ENCODE data around the gene XPO1. TPM values are rescaled to one million over a fixed set of nuclear protein-coding genes. Genes with fewer than 3 reads are reported as not detected.
A peak's percentile ranks its signal among the peaks of the same experiment; 100 is the strongest.

XPO1 gene
- total RNA-seq, 2 donors from 2014 or later, result 264 to 315 TPM

DNA sequence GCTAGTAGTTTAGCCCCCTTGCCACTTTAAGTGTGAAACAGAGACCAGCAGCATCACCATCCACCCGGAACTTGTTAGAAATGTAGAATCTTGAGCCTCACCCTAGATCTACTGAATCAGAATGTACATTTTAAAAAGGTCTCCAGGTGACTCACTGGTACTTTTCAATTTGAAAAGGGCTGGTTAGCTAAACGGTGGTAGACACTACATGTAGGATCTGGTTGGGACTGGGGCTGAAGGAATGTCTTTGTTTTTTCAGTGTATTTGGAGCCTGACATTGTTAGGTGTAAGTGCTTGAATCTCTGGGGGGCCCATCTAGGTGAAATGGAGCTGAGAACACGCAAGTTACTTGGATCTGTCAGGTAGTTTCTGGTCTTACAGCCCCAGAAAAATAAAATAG is 44.0 kb upstream of the XPO1 start:
- H3K9me3 ChIP-seq (ENCODE audit: control insufficient read depth, low read length), result no peaks in the 10 kb centered on the region
- no peak overlapping the region for H3K27ac ChIP-seq (ENCODE audit: low read depth, low read length)
- Mint-ChIP-seq H3K27ac (peak overlapping the region; percentile 87), H3K36me3 (ENCODE audit: low read depth) (no peaks in the 10 kb centered on the region), H3K9me3 (no peaks in the 10 kb centered on the region), H3K4me1 (peaks cover 11% of the 10 kb centered on the region), H3K27me3 (ENCODE audit: insufficient read depth) (no peaks in the 10 kb centered on the region), H3K4me3 (no peak overlapping the region)
- no peak for TF ChIP-seq CTCF (conservative IDR thresholded peaks at IDR 0.05)
- H3K4me3 ChIP-seq (ENCODE audit: low read length), result no peak overlapping the region
- H3K9ac ChIP-seq (ENCODE audit: extremely low read depth, low read length, poor library complexity, severe bottlenecking), result peak overlapping the region; percentile 37
- peak; percentile 83 for DNase-seq
- H3K36me3 ChIP-seq (ENCODE audit: control insufficient read depth, insufficient read depth, low read length), result no peaks in the 10 kb centered on the region
- peaks cover 3% of the 10 kb centered on the region for H3K4me1 ChIP-seq (ENCODE audit: control insufficient read depth, insufficient read depth, low read length)
- WGBS, 2 experiments (ENCODE audit: insufficient coverage in 1 of 2, insufficient read length in 1 of 2), result 13 to 16% methylated on average over 2 to 3 of the region's 3 CpGs
- no peaks in the 10 kb centered on the region for H3K27me3 ChIP-seq (ENCODE audit: control insufficient read depth, insufficient read depth, low read length, poor library complexity, severe bottlenecking)

DNA sequence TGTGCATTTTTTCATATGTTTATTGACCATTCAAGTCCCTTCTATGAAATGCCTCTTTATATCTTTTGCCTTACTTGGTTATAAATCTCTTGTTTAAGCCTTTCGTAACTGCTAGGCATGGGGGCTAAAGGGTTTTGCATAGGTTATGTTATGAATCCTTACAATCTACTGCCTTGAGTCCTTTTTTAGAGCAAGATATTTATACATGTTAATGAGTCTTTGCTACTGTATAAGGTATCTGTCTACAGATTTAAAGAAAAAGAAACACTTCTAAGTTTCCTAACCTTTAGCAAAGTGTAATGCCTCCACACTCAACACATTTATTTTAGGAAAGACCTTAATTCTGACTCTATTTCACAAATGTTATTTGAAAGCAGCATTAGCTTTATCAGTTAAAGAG is 43.6 kb upstream of the XPO1 start:
- Mint-ChIP-seq H3K4me1 (peaks cover 11% of the 10 kb centered on the region), H3K36me3 (ENCODE audit: low read depth) (no peaks in the 10 kb centered on the region), H3K27ac (peak overlapping the region; percentile 87), H3K27me3 (ENCODE audit: insufficient read depth) (no peaks in the 10 kb centered on the region), H3K9me3 (no peaks in the 10 kb centered on the region), H3K4me3 (no peak overlapping the region)
- Histone ChIP-seq H3K27me3 (ENCODE audit: control insufficient read depth, insufficient read depth, low read length, poor library complexity, severe bottlenecking) (no peaks in the 10 kb centered on the region), H3K9ac (ENCODE audit: extremely low read depth, low read length, poor library complexity, severe bottlenecking) (peak overlapping the region; percentile 37), H3K36me3 (ENCODE audit: control insufficient read depth, insufficient read depth, low read length) (no peaks in the 10 kb centered on the region), H3K4me3 (ENCODE audit: low read length) (no peak overlapping the region), H3K4me1 (ENCODE audit: control insufficient read depth, insufficient read depth, low read length) (peaks cover 3% of the 10 kb centered on the region), H3K9me3 (ENCODE audit: control insufficient read depth, low read length) (no peaks in the 10 kb centered on the region), H3K27ac (ENCODE audit: low read depth, low read length) (no peak overlapping the region)
- no peak for DNase-seq
- no peak for TF ChIP-seq CTCF (conservative IDR thresholded peaks at IDR 0.05)
- whole genome bisulfite sequencing, 2 experiments (ENCODE audit: insufficient coverage in 1 of 2, insufficient read length in 1 of 2), result 100% methylated on average over 1 of the region's 1 CpG; no CpG with 5 or more reads in 1 of the 2 experiments

- TF ChIP-seq CTCF (conservative IDR thresholded peaks at IDR 0.05), result no peak
- Mint-ChIP-seq H3K27me3 (ENCODE audit: insufficient read depth) (no peaks in the 10 kb centered on the region), H3K4me1 (peaks cover 6% of the 10 kb centered on the region), H3K9me3 (peaks cover 4% of the 10 kb centered on the region), H3K4me3 (no peak overlapping the region), H3K36me3 (ENCODE audit: low read depth) (no peaks in the 10 kb centered on the region), H3K27ac (peak overlapping the region; percentile 79)
- Histone ChIP-seq H3K9ac (ENCODE audit: extremely low read depth, low read length, poor library complexity, severe bottlenecking) (no peak overlapping the region), H3K9me3 (ENCODE audit: control insufficient read depth, low read length) (no peaks in the 10 kb centered on the region), H3K4me3 (ENCODE audit: low read length) (no peak overlapping the region), H3K36me3 (ENCODE audit: control insufficient read depth, insufficient read depth, low read length) (no peaks in the 10 kb centered on the region), H3K27me3 (ENCODE audit: control insufficient read depth, insufficient read depth, low read length, poor library complexity, severe bottlenecking) (no peaks in the 10 kb centered on the region), H3K4me1 (ENCODE audit: control insufficient read depth, insufficient read depth, low read length) (no peaks in the 10 kb centered on the region), H3K27ac (ENCODE audit: low read depth, low read length) (no peak overlapping the region)
- 70 to 80% methylated on average over 3 of the region's 3 CpGs for WGBS, 2 experiments (ENCODE audit: insufficient coverage in 1 of 2, insufficient read length in 1 of 2)
- no peak for DNase-seq
Observed at GRCh38 chr2:61575447-61575859, 37.3 kb upstream of the XPO1 start.
